Activated T-helper 1 cell treated with anti-CD3 and anti-CD28 coated beads, Interleukin-2, amount 50 U/mL, for 16 hours (primary cell): Measurements from ENCODE around the gene CCNQ.

Source experiments
- DNase-seq, 2 donors: peaks; one replicate each; pipeline ENCODE4 v3.0.0-alpha.2; 2020; ENCODE audit warnings: low read depth in 1 of 2, low spot score in 1 of 2

Gene CCNQ

GRCh38 chrX:153596981-153597750 lies 1.8 kb downstream of the CCNQ start:
- DNase-seq: no peak

GRCh38 chrX:153595859-153596857 lies 2.8 kb downstream of the CCNQ start:
- DNase-seq: no peak

GRCh38 chrX:153595387-153595786 lies 3.6 kb downstream of the CCNQ start:
- DNase-seq: no peak

- DNase-seq: no peak
Observed at GRCh38 chrX:153593811-153594500, 5.0 kb downstream of the CCNQ start.

GRCh38 chrX:153592966-153593688 lies 5.8 kb downstream of the CCNQ start:
- no peak for DNase-seq

GRCh38 chrX:153592091-153592833 lies 6.7 kb downstream of the CCNQ start:
- DNase-seq: no peak

GRCh38 chrX:153590961-153591956 lies 7.7 kb downstream of the CCNQ start:
- no peak for DNase-seq

GRCh38 chrX:153588782-153589446 lies 10.0 kb downstream of the CCNQ start:
- DNase-seq: no peak

- DNase-seq: no peak
Observed at GRCh38 chrX:153588021-153588781, 10.7 kb downstream of the CCNQ start.

- DNase-seq: no peak
Observed at GRCh38 chrX:153587342-153587741, 11.6 kb downstream of the CCNQ start.

- no peak for DNase-seq
Observed at GRCh38 chrX:153585827-153586226, 13.1 kb downstream of the CCNQ start.

GRCh38 chrX:153583433-153583832 lies 15.5 kb downstream of the CCNQ start:
- no peak for DNase-seq

GRCh38 chrX:153582896-153583295 lies 16.0 kb downstream of the CCNQ start:
- peak; percentile 29 to 44 for DNase-seq

- no peak for DNase-seq
Observed at GRCh38 chrX:153580700-153581386, 18.1 kb downstream of the CCNQ start.

GRCh38 chrX:153578889-153579288 lies 20.1 kb downstream of the CCNQ start:
- DNase-seq: no peak

- no peak for DNase-seq
Observed at GRCh38 chrX:153578200-153578835, 20.6 kb downstream of the CCNQ start.

GRCh38 chrX:153576961-153577360 lies 22.0 kb downstream of the CCNQ start:
- no peak for DNase-seq
